GM12891 (cell line): ENCODE measurements around the gene NATD1.

Experiments
- DNase-seq: peaks from one replicate; pipeline ENCODE4 v3.0.0; 2011; ENCODE audit warnings: low spot score; ENCODE audit not compliant: insufficient read length
- FAIRE-seq: peaks from 2 replicates; lab custom pipeline; 2011; peaks lifted over from hg19 to GRCh38; lab: Jason Lieb, UNC
- PAX5 ChIP-seq: IDR thresholded peaks from 2 replicates; pipeline ENCODE4 v1.6.1; 2011; ENCODE audit warnings: low read length, moderate library complexity, mild to moderate bottlenecking; ENCODE audit not compliant: insufficient read depth, severe bottlenecking
- POLR2A ChIP-seq: IDR thresholded peaks from 2 replicates; pipeline ENCODE4 v1.6.1; 2011; ENCODE audit warnings: low read depth, low read length, control low read depth
- POLR2AphosphoS5 ChIP-seq: IDR thresholded peaks from 2 replicates; pipeline ENCODE4 v1.6.1; 2011; ENCODE audit warnings: low read depth, low read length, control low read depth
- POU2F2 ChIP-seq: IDR thresholded peaks from 2 replicates; pipeline ENCODE4 v1.6.1; 2011; ENCODE audit warnings: low read depth, mild to moderate bottlenecking, control low read depth, low read length, moderate library complexity
- SPI1 ChIP-seq: IDR thresholded peaks from 2 replicates; pipeline ENCODE4 v1.6.1; 2011; ENCODE audit warnings: low read depth, low read length, control low read depth
- TAF1 ChIP-seq: IDR thresholded peaks from 2 replicates; pipeline ENCODE4 v1.6.1; 2011; ENCODE audit warnings: low read depth, low read length, control low read depth

The NATD1 gene

DNA sequence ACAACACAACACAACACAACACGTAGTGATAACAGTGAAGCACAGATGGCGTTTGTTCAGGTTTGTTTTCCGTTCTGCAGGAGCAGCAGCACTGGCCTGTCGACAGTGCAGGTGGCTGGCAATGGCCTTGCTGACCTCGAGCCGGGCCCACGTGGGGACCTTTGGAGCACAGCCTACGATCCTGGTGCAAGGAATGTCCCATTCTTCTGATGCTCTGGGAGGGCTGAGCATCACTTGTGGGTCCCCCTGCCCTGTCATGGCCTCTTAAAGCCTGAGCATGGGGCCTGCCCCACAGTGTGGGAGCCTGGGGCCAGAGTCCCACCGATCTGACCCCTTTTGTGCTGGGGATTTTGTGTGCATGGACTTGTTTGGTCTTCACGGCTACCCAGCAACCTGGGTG, 38.1 kb upstream of the NATD1 start:
- TF ChIP-seq POLR2AphosphoS5 (no peak), SPI1 (no peak), POLR2A (no peak), PAX5 (no peak), TAF1 (no peak), POU2F2 (no peak)
- FAIRE-seq (no peak), DNase-seq (no peak)

DNA sequence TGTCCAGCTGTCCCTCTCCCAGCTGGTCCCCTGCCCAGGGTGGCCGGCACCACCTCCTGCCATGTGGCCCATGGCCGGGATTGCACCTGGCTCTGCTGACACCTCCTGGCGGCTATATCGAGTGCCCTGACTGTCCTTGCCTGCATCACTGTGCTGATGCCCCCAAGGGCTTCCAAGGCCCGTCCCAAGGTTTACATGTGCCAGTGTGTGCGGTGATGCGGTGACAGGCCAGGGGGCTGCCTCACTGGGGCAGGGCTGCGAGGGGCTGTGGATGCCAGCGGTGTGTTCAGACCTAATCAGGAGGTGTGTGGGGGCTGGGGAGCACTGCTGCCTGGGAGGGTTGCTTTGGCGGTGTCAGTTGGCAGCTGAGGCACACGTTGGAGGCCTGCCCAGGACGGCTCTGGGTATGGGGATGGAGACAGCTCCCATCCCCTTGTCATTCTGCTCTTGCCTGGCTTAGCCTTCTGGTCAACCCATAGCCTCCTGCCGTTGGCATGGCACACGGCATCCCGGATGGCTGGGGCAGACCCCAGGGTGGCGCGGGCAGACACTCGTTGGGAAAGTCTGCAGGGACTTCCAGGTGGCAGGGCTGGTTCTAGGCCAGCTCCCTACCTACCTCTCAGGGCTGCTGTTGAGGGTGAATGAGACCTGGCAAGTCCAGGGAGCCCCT, 36.8 kb upstream of the NATD1 start:
- DNase-seq (no peak), FAIRE-seq (no peak)
- no peak for TF ChIP-seq POLR2AphosphoS5

DNA sequence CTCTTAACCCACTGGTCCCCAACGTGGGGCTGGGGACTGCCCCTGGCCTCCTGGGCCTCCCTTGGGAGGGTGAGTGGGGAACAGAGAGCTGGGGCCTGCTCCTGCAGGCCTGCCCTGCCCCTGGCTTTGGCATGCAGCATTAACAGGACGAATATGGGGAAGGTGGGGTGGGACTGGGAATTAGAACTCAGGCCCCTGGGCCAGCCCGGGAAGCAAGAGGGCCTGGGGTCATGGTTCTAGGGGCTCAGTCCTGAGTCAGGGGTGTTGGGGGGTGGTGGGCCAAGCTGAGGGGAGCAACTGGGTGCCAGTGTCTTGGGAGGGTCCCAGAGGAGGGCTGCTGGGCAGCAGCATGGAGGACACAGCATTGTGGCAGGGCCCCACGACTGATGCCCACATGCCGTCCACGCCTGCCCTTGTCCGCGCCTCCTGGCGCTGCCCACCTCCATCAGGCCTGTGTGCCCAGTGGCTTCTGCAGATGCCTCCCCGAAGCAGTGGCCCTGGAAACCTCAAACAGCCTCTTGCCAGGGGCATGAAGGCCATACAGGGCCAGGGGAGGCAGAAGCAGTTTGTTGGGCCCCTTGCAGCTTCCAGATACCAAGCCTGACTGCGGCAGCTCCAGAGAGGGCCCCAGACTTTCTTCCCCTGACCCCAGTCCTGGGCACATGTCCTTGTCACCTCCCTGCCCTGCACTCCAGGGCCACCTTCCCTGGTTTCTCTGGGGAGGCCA, 36.1 kb upstream of the NATD1 start:
- no peak for TF ChIP-seq TAF1
- no peak for TF ChIP-seq POLR2A
- TF ChIP-seq POU2F2, result no peak
- no peak for TF ChIP-seq POLR2AphosphoS5
- TF ChIP-seq SPI1, result no peak
- TF ChIP-seq PAX5, result no peak
- DNase-seq, result no peak
- FAIRE-seq, result no peak

DNA sequence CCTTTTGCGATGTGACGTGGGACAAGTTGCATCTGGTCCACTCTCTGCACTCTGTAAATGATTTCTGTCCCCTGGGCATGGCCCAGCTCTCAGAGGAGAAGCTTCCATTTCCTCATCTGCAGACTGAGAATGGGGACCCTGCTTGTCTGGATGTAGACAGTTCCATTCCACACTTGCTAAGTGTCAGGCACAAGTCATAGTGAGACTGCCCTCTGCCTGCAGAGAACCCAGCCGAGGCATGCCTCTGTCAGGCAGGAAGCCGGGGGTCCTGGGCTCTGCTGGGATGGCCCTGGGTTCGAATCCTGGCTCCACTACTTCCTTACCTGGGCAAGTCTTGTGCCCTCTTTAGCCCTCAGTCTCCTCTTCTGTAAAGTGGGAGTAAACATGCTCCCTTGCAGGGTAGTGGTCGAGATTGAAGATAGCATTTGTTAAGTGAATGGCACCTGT, 35.4 kb upstream of the NATD1 start:
- DNase-seq (no peak), FAIRE-seq (no peak)
- TF ChIP-seq TAF1, result 0 out of 2 replicates have a peak, but pooled peaks have one; percentile 22
- no peak for TF ChIP-seq POLR2AphosphoS5

DNA sequence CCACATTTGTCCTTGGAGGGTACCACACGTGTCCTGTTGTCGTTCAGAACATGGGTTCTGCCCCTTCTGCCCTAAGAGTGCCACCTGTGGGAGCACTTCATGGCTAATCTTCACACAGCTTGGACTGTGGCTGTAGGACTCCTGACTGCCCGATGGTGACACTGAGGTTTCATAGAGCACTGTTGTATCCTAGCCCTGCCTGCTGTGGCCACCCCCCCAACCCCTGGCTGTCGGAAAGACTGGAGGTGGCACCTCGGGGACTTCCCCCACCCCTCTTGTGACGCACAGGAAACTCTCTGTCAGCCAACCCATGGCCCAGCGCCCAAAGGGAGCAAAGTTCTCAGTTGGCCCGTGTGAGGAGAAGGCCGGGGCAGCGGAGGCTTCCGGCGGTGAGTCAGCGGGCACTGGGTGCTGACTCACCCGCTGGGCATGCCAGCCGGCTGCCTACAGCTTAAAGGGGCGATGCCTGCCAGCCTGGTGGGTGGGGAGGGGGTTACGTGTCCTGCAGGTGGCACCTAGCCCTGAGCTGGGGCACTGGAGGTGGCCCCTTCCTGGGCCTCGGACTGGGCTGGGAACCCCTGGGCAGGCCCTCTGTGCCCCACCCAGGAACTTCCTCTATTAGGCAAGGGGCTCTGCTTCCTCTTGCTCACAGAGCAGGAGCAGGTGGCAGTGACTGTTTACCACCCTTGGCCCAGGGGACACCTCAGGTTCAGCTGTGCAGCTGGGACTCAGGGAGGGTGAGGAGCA, 34.7 kb upstream of the NATD1 start:
- FAIRE-seq (peak; percentile 97), DNase-seq (no peak)
- TF ChIP-seq POLR2AphosphoS5 (0 out of 2 replicates have a peak, but pooled peaks have one; percentile 33), POLR2A (peak; percentile 17; the same call in 1 of the 2 replicates), POU2F2 (no peak), TAF1 (no peak)

DNA sequence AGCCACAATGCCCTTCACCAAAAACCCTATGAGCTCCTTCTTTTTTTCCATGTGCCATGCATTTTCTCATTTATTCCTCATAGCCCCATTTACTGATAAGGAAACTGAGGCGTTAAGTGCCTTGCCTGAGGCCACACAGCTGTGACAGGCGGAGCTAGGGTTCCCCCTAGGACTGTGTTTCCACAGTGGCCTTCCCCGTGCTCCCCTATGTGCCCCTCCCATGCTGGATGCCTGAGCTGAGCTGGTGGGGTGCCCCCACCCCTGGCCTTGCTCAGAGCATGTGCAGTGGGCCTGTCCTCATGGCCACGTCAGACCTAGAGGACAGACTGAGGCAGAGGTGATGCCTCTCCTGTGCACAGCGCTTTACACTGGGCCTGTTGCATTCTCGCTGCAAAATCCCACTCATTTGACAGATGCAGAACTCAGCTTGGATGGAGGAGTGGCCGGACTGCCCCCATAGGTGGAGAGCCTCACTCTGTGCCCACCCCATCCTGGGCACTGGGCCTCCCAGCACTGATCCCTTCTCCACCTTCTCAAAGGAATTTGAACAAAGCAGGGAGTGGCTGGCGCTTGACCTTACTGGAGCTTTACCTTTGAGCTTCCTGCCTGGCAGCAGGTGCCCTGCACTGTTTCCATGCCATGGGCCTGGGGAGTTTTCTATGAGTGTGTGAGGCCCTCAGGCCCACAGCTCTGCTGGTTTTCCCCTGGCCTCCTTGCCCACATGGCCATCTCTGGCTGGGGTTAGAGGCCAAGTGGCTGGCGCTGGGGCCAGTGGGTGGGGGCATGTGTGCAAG, 33.9 kb upstream of the NATD1 start:
- FAIRE-seq (peak; percentile 33), DNase-seq (no peak)
- TF ChIP-seq SPI1, result no peak
- peak; percentile 46; the same call in 1 of the 2 replicates for TF ChIP-seq POU2F2

DNA sequence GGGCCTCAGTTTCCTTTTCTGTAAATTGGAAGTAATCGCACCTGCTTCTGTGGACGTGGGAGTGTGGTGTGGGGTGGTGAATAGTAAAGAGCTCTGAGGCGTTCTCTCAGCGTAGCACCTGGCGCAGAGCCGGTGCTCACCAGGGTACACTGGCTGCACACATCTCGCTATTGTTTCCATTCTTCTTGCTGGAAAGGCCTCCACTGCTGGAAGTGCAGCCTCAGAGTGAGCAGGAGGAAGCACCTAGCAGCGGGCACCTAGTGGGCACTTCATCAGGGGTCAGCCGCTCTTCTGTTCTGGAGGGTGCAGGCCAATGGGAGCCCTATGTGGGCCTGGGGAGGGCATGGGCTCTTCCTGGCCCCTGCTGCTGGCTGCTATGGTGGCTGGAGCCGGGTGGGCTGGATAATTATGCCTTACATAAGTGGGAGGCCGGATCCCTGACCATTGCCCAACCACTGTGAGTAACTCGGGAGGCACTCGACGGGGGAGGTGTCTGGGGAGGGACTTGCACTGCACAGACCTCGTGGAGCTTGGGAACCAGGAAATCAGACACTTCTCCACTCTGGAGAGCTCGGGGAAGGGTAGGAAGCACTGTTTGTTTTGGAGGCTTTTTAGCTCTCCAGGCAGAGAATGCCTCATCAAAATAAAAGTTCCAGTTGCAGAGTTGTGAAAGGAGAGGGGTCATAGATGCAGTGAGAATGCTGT, 33.0 kb upstream of the NATD1 start:
- no peak for TF ChIP-seq SPI1
- no peak for TF ChIP-seq TAF1
- TF ChIP-seq POU2F2, result no peak
- TF ChIP-seq PAX5, result no peak
- TF ChIP-seq POLR2AphosphoS5, result no peak
- no peak for TF ChIP-seq POLR2A
- DNase-seq, result no peak
- FAIRE-seq, result peak; percentile 72

DNA sequence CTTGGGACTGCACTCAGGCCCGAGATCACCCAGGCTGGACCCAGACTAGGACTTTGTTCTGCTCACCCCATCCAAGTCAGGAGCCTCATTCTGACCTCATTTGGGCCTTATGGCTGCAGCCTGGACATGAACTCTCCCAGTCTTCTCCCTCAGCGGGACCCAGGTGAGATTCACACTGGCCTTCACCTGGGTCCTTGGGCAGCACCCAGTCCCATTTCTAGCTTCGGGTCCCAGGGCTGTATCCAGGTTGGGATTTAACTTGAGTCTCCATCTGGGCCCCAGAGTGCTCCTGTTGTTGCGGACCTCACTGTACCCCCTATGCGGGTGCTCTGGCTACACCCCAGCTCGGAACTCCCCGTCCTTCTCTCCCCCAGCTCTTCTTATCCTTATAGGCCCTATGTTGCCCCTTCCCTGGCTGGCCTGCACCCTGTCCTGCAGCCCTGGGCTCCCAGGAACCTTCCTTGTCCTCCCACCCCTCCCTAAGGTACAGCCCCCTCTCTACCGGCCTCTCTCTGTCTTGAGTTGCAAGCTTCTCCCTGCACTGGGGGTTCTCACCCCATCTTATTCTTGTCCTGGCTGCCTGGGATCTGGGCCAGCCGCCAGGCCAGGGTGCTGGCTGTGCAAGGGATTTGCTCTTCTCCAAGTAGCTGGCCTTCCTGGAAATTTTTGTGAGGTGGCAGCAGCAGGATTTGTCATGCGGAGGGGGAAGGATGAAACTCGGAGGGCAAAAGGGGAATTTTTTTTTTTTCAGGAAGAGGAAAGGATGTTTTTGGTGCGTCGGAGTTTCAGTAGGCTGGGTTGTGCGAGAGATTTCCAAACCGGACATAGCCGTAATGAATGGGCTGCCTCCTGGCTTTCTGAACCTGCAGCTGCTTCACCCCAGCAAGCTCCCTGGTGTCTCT, 32.2 kb upstream of the NATD1 start:
- no peak for DNase-seq
- no peak for FAIRE-seq

More for the DNA sequence above, 32.2 kb upstream of the NATD1 start:
- no peak for TF ChIP-seq POLR2A
- TF ChIP-seq POLR2AphosphoS5, result 0 out of 2 replicates have a peak, but pooled peaks have one; percentile 30
- TF ChIP-seq TAF1, result no peak
- no peak for TF ChIP-seq PAX5
- TF ChIP-seq SPI1, result no peak
